Astrocyte (in vitro differentiated cells and primary cell): ENCODE measurements around the gene CCDC57. TPM values are rescaled to one million over a fixed set of nuclear protein-coding genes. Genes with fewer than 3 reads are reported as not detected.

Experiments
- DNase-seq: peaks from one replicate; pipeline ENCODE4 v3.0.0-alpha.2; 2010; ENCODE audit warnings: low read depth
- FAIRE-seq: peaks from 2 replicates; lab custom pipeline; 2011; peaks lifted over from hg19 to GRCh38; lab: Jason Lieb, UNC
- H2AFZ ChIP-seq: 2 replicates; pipeline ENCODE4 v1.6.0; 2012; ENCODE audit warnings: low read depth, low read length, inconsistent platforms
- H3K27ac ChIP-seq: 2 replicates; pipeline ENCODE4 v1.5.1; 2011; ENCODE audit warnings: low read depth, low read length, inconsistent platforms
- H3K27me3 ChIP-seq: 2 replicates; pipeline ENCODE4 v1.6.0; 2011; ENCODE audit warnings: low read length, inconsistent platforms; ENCODE audit not compliant: insufficient read depth
- H3K36me3 ChIP-seq: 2 replicates; pipeline ENCODE4 v1.5.1; 2011; ENCODE audit warnings: low read length, inconsistent platforms; ENCODE audit not compliant: insufficient read depth
- H3K4me1 ChIP-seq: 2 replicates; pipeline ENCODE4 v1.5.1; 2011; ENCODE audit warnings: low read length, inconsistent platforms; ENCODE audit not compliant: insufficient read depth
- H3K4me2 ChIP-seq: 2 replicates; pipeline ENCODE4 v1.6.0; 2012; ENCODE audit warnings: low read length, inconsistent platforms
- H3K4me3 ChIP-seq: 2 replicates; pipeline ENCODE4 v1.5.1; 2011; ENCODE audit warnings: low read depth, mild to moderate bottlenecking, low read length, inconsistent platforms; ENCODE audit not compliant: insufficient read depth
- H3K79me2 ChIP-seq: 2 replicates; pipeline ENCODE4 v1.6.0; 2012; ENCODE audit warnings: mild to moderate bottlenecking, low read length, inconsistent platforms; ENCODE audit not compliant: insufficient read depth
- H3K9ac ChIP-seq: 2 replicates; pipeline ENCODE4 v1.6.0; 2012; ENCODE audit warnings: mild to moderate bottlenecking, low read length, inconsistent platforms
- H3K9me3 ChIP-seq: 2 replicates; pipeline ENCODE4 v1.5.1; 2012; ENCODE audit warnings: low read depth, mild to moderate bottlenecking, low read length, inconsistent platforms; ENCODE audit not compliant: insufficient read depth
- H4K20me1 ChIP-seq: 2 replicates; pipeline ENCODE4 v1.6.0; 2012; ENCODE audit warnings: low read length, inconsistent platforms; ENCODE audit not compliant: insufficient read depth
- H3K27ac Mint-ChIP-seq: one replicate; pipeline ENCODE4 v1.8.0; 2021; ENCODE audit warnings: mild to moderate bottlenecking, mixed read lengths; ENCODE audit not compliant: unreplicated experiment
- H3K27me3 Mint-ChIP-seq: one replicate; pipeline ENCODE4 v1.8.0; 2021; ENCODE audit warnings: low read depth, mixed read lengths; ENCODE audit not compliant: unreplicated experiment
- H3K36me3 Mint-ChIP-seq: one replicate; pipeline ENCODE4 v1.8.0; 2021; ENCODE audit warnings: low read depth, mixed read lengths; ENCODE audit not compliant: unreplicated experiment
- H3K4me1 Mint-ChIP-seq: one replicate; pipeline ENCODE4 v1.8.0; 2021; ENCODE audit warnings: low read depth, mixed read lengths; ENCODE audit not compliant: unreplicated experiment
- H3K4me3 Mint-ChIP-seq: one replicate; pipeline ENCODE4 v1.8.0; 2021; ENCODE audit warnings: mild to moderate bottlenecking, moderate library complexity, mixed read lengths; ENCODE audit not compliant: unreplicated experiment
- H3K9me3 Mint-ChIP-seq: one replicate; pipeline ENCODE4 v1.8.0; 2021; ENCODE audit warnings: mild to moderate bottlenecking, mixed read lengths; ENCODE audit not compliant: unreplicated experiment
- EZH2 ChIP-seq: IDR thresholded peaks from 2 replicates; pipeline ENCODE4 v1.6.1; 2012; ENCODE audit warnings: mild to moderate bottlenecking, low read length, inconsistent platforms; ENCODE audit not compliant: insufficient read depth
- total RNA-seq: library from RNA; stranded (reverse); gene quantifications from 2 replicates; pipeline ENCODE4 v1.2.1, GENCODE V29; 2021
- TF ChIP-seq, protein P1 (sequence below): IDR thresholded peaks from 2 replicates; pipeline ENCODE4 v1.5.1; 2011; ENCODE audit warnings: low read depth, mild to moderate bottlenecking, inconsistent platforms, low read length, moderate library complexity; ENCODE audit not compliant: insufficient read depth

CCDC57 gene
- total RNA-seq, 1 donor from 2014 or later = 20.4 TPM

DNA sequence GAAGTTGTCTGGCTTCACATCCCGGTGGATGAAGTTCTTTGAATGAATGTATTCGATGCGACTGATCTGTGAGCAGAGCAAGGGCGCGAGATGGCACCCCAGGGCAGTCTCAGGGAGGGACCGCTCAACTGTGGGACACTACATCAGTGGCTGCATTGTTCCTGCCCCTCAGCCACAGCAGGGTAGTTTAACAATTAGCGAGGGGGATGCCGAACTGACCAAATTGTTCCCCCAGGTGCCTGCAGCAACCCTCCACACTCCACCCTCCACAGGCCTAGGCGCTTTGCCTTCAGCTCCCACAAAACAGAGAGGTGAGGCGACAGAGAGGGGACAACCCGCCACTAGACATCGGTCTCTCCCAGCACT, 40.5 kb upstream of the CCDC57 start:
- no peak overlapping the region for H3K4me3 Mint-ChIP-seq

DNA sequence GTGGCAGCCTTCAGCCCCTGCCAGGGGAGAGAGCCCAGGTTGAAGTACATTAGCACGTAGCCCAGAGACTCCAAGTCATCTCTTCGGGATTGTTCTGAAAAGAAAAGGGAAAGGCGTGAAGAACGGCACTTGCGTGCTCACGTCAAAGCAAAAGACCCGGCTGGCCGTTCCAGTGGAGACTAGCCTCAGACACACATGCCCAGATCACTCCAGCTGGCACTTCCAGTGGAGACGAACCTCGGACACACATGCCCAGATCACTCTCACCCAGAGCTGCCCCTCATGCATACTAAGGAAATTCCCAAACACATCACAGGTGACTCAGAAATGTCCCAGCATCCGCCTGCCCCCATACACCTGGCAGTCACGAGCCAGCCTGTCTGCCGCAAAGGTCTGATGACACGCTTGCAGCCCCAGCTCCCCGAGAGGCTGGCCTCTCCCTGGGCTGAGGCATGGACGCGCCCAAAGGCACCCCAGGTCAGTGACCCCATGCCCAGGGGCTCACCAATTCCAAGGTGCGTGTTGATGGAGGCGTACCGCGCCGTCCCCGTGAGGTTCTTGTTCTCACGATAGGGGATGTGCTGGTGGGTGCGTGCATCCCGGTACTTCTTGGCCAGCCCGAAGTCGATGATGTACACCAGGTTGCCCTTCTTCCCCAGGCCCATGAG, 40.0 kb upstream of the CCDC57 start:
- Mint-ChIP-seq H3K4me3 (no peak overlapping the region), H3K27ac (peak overlapping the region; percentile 73), H3K27me3 (no peaks in the 10 kb centered on the region), H3K4me1 (peaks cover 3% of the 10 kb centered on the region), H3K9me3 (no peaks in the 10 kb centered on the region), H3K36me3 (peaks cover 31% of the 10 kb centered on the region)
- FAIRE-seq = no peak
- Histone ChIP-seq H3K9me3 (no peaks in the 10 kb centered on the region), H2AFZ (no peak overlapping the region), H3K4me3 (no peak overlapping the region), H4K20me1 (peaks cover 86% of the 10 kb centered on the region), H3K9ac (no peak overlapping the region), H3K79me2 (peaks cover 85% of the 10 kb centered on the region), H3K36me3 (peaks cover 64% of the 10 kb centered on the region), H3K27ac (no peak overlapping the region), H3K4me1 (peaks cover 1% of the 10 kb centered on the region), H3K27me3 (no peaks in the 10 kb centered on the region), H3K4me2 (no peak overlapping the region)
- TF ChIP-seq, protein P1, sequence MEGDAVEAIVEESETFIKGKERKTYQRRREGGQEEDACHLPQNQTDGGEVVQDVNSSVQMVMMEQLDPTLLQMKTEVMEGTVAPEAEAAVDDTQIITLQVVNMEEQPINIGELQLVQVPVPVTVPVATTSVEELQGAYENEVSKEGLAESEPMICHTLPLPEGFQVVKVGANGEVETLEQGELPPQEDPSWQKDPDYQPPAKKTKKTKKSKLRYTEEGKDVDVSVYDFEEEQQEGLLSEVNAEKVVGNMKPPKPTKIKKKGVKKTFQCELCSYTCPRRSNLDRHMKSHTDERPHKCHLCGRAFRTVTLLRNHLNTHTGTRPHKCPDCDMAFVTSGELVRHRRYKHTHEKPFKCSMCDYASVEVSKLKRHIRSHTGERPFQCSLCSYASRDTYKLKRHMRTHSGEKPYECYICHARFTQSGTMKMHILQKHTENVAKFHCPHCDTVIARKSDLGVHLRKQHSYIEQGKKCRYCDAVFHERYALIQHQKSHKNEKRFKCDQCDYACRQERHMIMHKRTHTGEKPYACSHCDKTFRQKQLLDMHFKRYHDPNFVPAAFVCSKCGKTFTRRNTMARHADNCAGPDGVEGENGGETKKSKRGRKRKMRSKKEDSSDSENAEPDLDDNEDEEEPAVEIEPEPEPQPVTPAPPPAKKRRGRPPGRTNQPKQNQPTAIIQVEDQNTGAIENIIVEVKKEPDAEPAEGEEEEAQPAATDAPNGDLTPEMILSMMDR = no peak
- TF ChIP-seq EZH2 = no peak
- DNase-seq = no peak

More for the DNA sequence above, 40.5 kb upstream of the CCDC57 start:
- Histone ChIP-seq H4K20me1 (peaks cover 85% of the 10 kb centered on the region), H3K4me1 (no peaks in the 10 kb centered on the region), H2AFZ (no peak overlapping the region), H3K9ac (no peak overlapping the region), H3K27me3 (no peaks in the 10 kb centered on the region), H3K9me3 (no peaks in the 10 kb centered on the region), H3K79me2 (peaks cover 85% of the 10 kb centered on the region), H3K36me3 (peaks cover 61% of the 10 kb centered on the region), H3K4me3 (no peak overlapping the region), H3K4me2 (no peak overlapping the region), H3K27ac (no peak overlapping the region)
- no peaks in the 10 kb centered on the region for H3K27me3 Mint-ChIP-seq
- peaks cover 3% of the 10 kb centered on the region for H3K4me1 Mint-ChIP-seq
- peaks cover 27% of the 10 kb centered on the region for H3K36me3 Mint-ChIP-seq
- DNase-seq = no peak
- no peak for FAIRE-seq
- H3K27ac Mint-ChIP-seq = no peak overlapping the region
- no peaks in the 10 kb centered on the region for H3K9me3 Mint-ChIP-seq
- no peak for TF ChIP-seq EZH2
- TF ChIP-seq, protein P1 = no peak

DNA sequence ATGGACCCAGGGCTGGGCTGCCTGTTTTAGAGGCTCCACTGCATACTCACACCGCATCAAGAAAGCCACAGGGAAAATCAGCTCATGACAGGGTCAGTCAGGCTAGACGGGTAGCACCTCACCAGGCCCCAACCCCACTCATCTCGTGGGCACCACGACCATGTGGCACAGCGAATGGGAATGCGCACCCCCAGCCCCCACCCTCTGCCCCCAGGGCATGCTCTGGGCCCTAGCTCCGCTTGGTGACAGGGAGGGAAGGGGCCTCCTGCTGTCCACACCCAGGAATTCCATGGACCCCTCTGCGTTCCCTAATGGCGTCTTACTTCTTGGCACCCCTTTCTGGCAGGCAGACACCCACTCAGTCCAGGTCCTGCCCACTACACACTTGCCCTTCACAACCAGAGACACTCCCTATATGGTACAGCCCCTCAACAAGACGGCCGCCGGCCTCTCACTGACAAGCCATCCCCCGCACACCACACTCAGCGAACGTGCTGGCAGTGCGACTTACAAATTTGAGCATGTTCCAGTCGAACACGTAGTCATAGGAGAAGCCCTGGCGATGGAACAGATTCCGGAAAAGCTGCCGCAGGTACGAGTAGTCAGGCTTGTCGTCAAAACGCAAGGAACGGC, 38.3 kb upstream of the CCDC57 start:
- H3K4me1 ChIP-seq = peaks cover 18% of the 10 kb centered on the region
- Mint-ChIP-seq H3K36me3 (peaks cover 30% of the 10 kb centered on the region), H3K27ac (no peak overlapping the region), H3K27me3 (no peaks in the 10 kb centered on the region), H3K9me3 (no peaks in the 10 kb centered on the region), H3K4me3 (no peak overlapping the region), H3K4me1 (peaks cover 5% of the 10 kb centered on the region)
- no peak overlapping the region for H3K4me3 ChIP-seq
- peaks cover 79% of the 10 kb centered on the region for H3K79me2 ChIP-seq
- H3K9ac ChIP-seq = no peak overlapping the region
- no peaks in the 10 kb centered on the region for H3K9me3 ChIP-seq
- no peak for TF ChIP-seq EZH2
- H3K27ac ChIP-seq = no peak overlapping the region
- no peak for DNase-seq
- H2AFZ ChIP-seq = no peak overlapping the region
- no peak for FAIRE-seq
- peaks cover 86% of the 10 kb centered on the region for H4K20me1 ChIP-seq
- peaks cover 51% of the 10 kb centered on the region for H3K36me3 ChIP-seq
- H3K4me2 ChIP-seq = no peak overlapping the region
- no peaks in the 10 kb centered on the region for H3K27me3 ChIP-seq
